GM21447 (cell line): ENCODE measurements around the gene PYGM.

Experiments used
- ATAC-seq: cut with Tn5 transposase; IDR thresholded peaks from one replicate; pipeline ENCODE4 v1.9.1; 2021; ENCODE audit not compliant: unreplicated experiment

Gene PYGM

GRCh38 chr11:64768300-64768694 is 8.5 kb upstream of the PYGM start:
- ATAC-seq: no peak

- no peak for ATAC-seq
These were observed 7.8 kb upstream of the PYGM start for GRCh38 chr11:64767344-64768299.

- no peak for ATAC-seq
These were observed 7.1 kb upstream of the PYGM start for GRCh38 chr11:64766881-64767280.

- ATAC-seq: no peak
These were observed 6.3 kb upstream of the PYGM start for GRCh38 chr11:64765851-64766665.

- no peak for ATAC-seq
These were observed 5.6 kb upstream of the PYGM start for GRCh38 chr11:64765291-64765850.

- no peak for ATAC-seq
These were observed 5.0 kb upstream of the PYGM start for GRCh38 chr11:64764753-64765152.

GRCh38 chr11:64764040-64764611 is 4.4 kb upstream of the PYGM start:
- no peak for ATAC-seq

GRCh38 chr11:64763526-64764039 is 3.8 kb upstream of the PYGM start:
- ATAC-seq: no peak

GRCh38 chr11:64762674-64763525 is 3.1 kb upstream of the PYGM start:
- ATAC-seq: no peak

- no peak for ATAC-seq
These were observed 2.5 kb upstream of the PYGM start for GRCh38 chr11:64762277-64762673.

- ATAC-seq: no peak
These were observed 1.1 kb upstream of the PYGM start for GRCh38 chr11:64760759-64761420.

- ATAC-seq: no peak
These were observed 548 bp downstream of the PYGM start for GRCh38 chr11:64759131-64759721.

- no peak for ATAC-seq
These were observed 1.3 kb downstream of the PYGM start for GRCh38 chr11:64758330-64759079.

GRCh38 chr11:64757549-64758329 is 2.0 kb downstream of the PYGM start:
- no peak for ATAC-seq

GRCh38 chr11:64755681-64756361 is 4.0 kb downstream of the PYGM start:
- no peak for ATAC-seq

- no peak for ATAC-seq
These were observed 4.7 kb downstream of the PYGM start for GRCh38 chr11:64754919-64755662.
